GM12875 (cell line): ENCODE measurements around the gene MGLL.

Experiments
- H3K4me3 ChIP-seq: one replicate; pipeline ENCODE4 v1.5.1; 2011; ENCODE audit warnings: low read depth, low read length, control low read depth
- CTCF ChIP-seq: IDR thresholded peaks from 2 replicates; pipeline ENCODE4 v1.5.1; 2011; ENCODE audit warnings: low read depth, mild to moderate bottlenecking, control low read depth, inconsistent platforms, low read length, moderate library complexity, borderline replicate concordance; ENCODE audit not compliant: insufficient read depth

MGLL gene

GRCh38 chr3:127751782-127752181, 70.5 kb downstream of the MGLL start:
- no peak for TF ChIP-seq CTCF

GRCh38 chr3:127751163-127751621, 71.1 kb downstream of the MGLL start:
- H3K4me3 ChIP-seq = peak overlapping the region; percentile 39
- no peak for TF ChIP-seq CTCF

More at GRCh38 chr3:127751782-127752181, 70.5 kb downstream of the MGLL start:
- H3K4me3 ChIP-seq = peak overlapping the region; percentile 39

DNA sequence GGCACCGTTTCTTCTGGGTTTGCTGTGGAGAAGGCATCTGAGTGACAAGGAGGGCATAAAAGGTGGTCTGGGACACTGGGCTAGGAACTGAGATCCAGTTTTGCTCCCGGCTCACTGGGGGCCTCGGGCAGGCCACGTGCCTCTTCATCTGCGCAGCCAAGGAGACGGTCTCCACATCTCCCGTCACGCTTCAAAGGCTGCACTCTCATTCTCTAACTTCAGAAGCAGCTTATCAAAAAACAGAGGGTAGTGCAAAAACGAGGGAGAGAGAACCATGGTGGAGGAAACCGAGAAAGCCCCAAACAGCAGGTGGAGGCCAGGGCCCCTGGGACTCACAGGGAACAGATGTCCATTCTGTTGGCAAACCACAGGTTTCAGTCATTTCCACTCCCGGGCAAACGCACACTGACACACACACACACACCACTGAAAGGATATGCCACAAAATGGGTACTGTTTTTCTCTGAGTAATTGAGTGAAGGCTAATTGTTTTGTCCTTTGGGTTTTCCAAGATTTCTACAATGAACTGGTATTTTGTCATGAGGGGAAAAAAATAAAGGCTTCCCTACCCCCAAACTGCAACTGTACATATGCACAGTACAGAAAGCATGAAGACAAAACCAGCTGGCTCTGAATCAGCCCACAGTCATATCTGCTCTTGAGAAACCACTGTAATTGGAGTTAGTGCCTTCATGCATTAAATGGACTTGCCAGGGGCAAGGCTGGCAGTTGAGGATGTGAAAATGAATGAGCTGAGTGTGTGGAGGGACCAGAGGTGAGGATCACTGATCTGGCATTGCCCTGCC, 71.9 kb downstream of the MGLL start:
- peak overlapping the region; percentile 39 for H3K4me3 ChIP-seq
- no peak for TF ChIP-seq CTCF

- peak; percentile 46; the same call in 1 of the 2 replicates for TF ChIP-seq CTCF
- no peak overlapping the region for H3K4me3 ChIP-seq
Measured at GRCh38 chr3:127749787-127750225, 72.5 kb downstream of the MGLL start.

DNA sequence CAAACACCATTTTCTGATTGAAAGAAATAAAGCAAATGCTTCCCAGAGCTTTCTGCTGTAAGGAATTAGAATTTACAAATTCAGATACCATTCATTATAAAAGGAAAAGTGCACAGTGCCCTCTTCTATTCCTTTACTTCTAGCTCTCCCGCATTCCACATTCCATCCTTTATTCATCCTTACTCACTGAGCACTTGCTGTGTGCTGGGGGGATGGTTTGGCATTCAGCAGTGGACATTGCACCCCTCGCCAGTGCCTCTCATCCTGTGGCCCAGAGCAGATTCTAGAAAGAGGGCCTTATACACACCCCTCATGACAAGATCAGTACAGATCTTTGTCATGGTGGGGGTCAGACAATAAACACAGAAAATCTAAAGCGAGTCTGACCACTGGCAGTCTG, 73.0 kb downstream of the MGLL start:
- no peak overlapping the region for H3K4me3 ChIP-seq
- no peak for TF ChIP-seq CTCF

DNA sequence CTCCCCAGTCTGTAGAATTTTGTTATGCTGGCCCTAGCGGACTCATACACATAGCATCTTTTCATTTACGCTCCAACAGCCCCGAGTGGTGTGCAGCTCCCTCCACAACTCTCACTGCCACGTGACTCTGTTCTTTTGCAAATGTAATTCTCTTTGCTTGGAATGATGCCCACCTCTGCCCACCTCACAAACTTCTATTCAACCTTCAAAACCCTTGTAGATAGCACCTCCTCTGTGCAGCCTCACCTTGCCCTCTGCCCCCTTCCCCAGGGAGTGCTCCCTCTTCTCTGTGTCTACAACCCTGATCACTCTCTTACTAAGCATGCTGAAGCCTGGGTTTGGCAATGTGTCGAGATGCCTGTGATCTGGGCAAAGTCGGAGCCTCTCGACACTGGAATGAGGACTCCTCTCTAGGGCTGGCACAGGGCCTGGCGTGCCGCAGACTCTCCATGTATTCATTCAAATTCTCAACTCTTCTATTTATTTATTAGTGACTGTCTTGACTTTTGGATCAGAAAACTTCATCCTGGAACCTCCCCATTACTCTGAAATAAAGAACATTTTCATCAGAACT, 73.5 kb downstream of the MGLL start:
- H3K4me3 ChIP-seq = no peak overlapping the region
- no peak for TF ChIP-seq CTCF
